Mucosa of stomach (tissue), 1 donor: ENCODE results near the gene PLEKHG3.

Source experiments
- H3K27me3 ChIP-seq: one replicate; pipeline ENCODE4 v1.7.0; 2013; ENCODE audit warnings: mild to moderate bottlenecking, low read length; ENCODE audit not compliant: control insufficient read depth, insufficient read depth
- H3K36me3 ChIP-seq: one replicate; pipeline ENCODE4 v1.7.0; 2013; ENCODE audit warnings: low read length; ENCODE audit not compliant: control insufficient read depth, insufficient read depth
- H3K4me1 ChIP-seq: one replicate; pipeline ENCODE4 v1.7.0; 2013; ENCODE audit warnings: mild to moderate bottlenecking, low read length; ENCODE audit not compliant: control insufficient read depth, insufficient read depth
- H3K4me3 ChIP-seq: one replicate; pipeline ENCODE4 v1.7.0; 2013; ENCODE audit warnings: low read length
- H3K9ac ChIP-seq: one replicate; pipeline ENCODE4 v1.7.0; 2013; ENCODE audit warnings: mild to moderate bottlenecking, low read length, moderate library complexity
- H3K9me3 ChIP-seq: one replicate; pipeline ENCODE4 v1.7.0; 2013; ENCODE audit warnings: mild to moderate bottlenecking, low read length, moderate library complexity; ENCODE audit not compliant: control insufficient read depth
- donor health status: Pancreatic carcinoma.

Gene PLEKHG3

DNA sequence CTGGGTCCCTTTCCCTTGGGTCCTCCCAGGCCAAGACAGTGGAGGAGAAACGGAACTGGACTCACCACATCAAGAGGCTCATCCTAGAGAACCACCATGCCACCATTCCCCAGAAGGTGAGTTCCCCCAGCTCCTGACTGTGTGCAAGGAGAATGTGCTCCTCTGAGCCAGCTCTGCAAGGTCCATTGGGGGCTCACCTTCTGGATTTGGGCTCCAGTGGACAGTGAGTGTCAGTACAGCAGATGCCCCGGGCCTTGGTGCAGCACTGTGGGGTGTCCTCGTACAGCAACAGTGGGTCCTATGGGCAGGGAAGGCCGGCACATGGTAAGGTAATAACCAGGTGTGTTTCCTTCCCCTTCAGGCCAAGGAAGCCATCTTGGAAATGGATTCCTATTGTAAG is 27.8 kb downstream of the PLEKHG3 start:
- H3K4me1 ChIP-seq, result peaks cover 16% of the 10 kb centered on the region
- no peak overlapping the region for H3K4me3 ChIP-seq
- no peaks in the 10 kb centered on the region for H3K9me3 ChIP-seq
- no peak overlapping the region for H3K9ac ChIP-seq
- peaks cover 20% of the 10 kb centered on the region for H3K36me3 ChIP-seq
- H3K27me3 ChIP-seq, result no peaks in the 10 kb centered on the region

DNA sequence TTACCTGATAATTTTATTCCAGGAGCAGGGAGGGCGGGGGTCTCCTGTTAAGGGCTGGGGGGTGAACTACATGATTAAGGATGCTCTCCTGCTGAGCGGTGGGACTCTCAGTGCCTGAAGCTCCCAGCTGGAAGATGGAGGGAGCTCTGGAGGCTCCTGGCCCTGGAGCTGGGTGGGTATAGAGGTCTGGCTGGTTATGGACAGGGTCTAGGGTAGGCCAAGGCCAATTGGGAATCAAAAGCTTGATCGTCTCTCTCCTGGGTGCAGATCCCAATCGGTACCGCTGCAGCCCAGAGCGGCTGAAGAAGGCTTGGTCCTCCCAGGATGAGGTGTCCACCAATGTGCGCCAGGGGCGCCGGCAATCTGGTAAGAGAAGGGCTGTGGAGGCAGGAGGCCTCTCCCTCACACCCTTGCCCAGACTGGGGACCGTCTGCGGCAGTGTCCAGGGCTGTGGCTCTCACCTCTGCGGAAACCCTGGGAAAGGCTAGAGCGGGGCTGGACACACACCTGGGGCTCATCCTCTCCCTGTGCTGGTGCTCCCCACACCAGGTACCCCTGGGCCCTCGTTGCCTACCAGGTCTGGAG is 28.4 kb downstream of the PLEKHG3 start:
- Histone ChIP-seq H3K4me3 (no peak overlapping the region), H3K27me3 (no peaks in the 10 kb centered on the region), H3K4me1 (peaks cover 17% of the 10 kb centered on the region), H3K9me3 (no peaks in the 10 kb centered on the region), H3K9ac (no peak overlapping the region), H3K36me3 (peaks cover 20% of the 10 kb centered on the region)

DNA sequence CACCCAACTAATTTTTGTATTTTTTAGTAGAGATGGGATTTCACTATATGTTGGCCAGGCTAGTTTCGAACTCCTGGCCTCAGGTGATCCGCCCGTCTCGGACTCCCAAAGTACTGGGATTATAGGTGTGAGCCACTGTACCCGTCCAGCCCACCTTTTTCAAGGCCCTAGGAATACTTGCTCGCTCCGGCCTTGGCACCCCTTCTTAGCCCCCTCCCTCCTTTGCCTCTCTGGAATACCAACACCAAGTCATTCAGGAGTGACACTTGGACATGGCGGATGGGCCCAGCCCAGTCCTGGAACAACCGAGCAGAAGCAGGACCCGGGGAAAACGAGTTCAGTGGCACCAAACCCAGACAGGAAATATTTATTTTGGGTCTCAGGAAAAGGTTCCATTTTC is 29.1 kb downstream of the PLEKHG3 start:
- Histone ChIP-seq H3K27me3 (no peaks in the 10 kb centered on the region), H3K9ac (no peak overlapping the region), H3K4me3 (no peak overlapping the region), H3K9me3 (no peaks in the 10 kb centered on the region), H3K36me3 (peaks cover 20% of the 10 kb centered on the region), H3K4me1 (peaks cover 17% of the 10 kb centered on the region)

DNA sequence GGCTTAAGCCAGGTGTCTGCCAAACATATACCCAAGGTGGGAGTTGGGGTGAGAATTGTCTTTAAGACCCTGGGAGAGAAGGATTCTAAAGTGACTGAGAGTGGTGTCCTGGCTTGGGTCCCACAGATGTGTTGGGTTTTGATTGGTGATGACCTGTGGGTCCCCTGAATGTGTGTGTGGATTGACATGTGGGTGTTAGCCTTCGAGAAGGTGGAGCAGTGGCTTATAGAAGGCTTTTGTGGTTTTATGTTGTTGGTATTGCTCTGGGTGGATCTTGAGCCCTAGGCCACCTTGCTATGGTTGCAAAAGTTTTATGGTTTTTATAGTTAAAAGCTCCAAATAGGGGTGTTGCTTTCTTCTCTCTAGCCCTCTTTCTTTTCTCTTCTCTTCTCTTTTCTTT is 29.7 kb downstream of the PLEKHG3 start:
- Histone ChIP-seq H3K9ac (no peak overlapping the region), H3K36me3 (peaks cover 14% of the 10 kb centered on the region), H3K4me1 (peaks cover 17% of the 10 kb centered on the region)

DNA sequence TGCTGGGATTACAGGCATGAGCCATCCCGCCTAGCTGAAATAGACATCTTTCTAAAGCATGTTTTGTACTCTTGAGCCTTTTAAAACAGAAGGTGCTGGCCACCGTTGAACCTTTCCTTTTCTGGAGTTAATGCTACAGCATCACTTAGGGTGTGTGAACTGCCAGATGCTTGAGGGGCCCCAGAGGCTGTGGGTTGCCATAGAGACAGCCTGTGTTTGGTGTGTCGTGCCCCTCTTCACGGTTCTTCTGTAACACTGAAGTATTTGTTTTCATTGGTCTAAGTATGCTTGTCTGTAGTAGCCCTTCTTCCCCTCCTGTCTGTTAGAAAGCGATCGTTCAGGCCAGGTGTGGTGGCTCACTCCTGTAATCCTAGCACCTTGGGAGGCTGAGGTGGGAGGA is 30.8 kb downstream of the PLEKHG3 start:
- H3K4me3 ChIP-seq, result no peak overlapping the region
- peaks cover 17% of the 10 kb centered on the region for H3K4me1 ChIP-seq
- peaks cover 9% of the 10 kb centered on the region for H3K36me3 ChIP-seq
- H3K9ac ChIP-seq, result no peak overlapping the region
- no peaks in the 10 kb centered on the region for H3K9me3 ChIP-seq
- no peaks in the 10 kb centered on the region for H3K27me3 ChIP-seq

More for the DNA sequence above, 29.7 kb downstream of the PLEKHG3 start:
- Histone ChIP-seq H3K27me3 (no peaks in the 10 kb centered on the region), H3K4me3 (no peak overlapping the region), H3K9me3 (no peaks in the 10 kb centered on the region)

DNA sequence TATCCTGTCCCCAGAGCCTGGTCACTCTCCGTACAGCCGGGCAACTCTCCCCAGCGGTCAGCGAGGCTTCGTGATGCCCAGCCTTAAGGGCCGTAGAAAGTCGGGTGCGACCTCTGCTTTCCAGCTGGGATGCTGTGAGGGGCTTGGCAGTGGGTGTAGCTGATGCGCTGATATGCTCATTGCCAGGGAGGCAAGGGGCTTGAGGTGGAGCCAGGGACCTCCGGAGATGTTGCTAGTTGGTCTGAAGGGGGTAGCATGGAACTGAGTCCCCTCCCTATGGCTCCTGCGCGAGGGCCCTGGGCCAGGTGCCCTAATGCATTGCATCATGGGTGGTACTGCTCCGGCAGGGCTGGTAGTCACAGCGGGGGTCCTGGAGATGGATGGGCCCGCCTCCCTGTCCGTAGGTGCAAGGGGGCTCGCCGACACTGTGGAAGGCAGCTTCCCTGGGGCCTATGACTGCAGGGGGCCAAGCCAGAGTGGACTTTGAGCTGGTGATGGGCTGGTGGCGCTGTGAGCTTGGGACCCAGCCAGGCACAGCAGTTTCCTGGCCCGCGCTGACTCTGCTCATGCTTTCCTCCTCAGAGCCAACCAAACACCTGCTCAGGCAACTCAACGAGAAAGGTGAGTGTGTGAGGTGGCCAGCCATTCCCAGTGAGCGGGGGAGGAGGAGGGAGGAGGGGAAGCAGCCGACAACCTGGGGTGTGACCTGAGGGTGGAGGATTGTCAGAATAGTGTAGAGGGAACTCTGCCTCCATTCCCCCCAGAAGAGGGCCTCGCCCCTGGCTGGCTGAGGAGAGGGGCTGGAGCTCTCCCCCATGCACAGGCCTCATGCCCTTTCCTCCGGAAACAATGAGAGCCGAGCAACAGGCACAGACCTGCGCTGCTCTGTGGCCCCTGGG is 32.3 kb downstream of the PLEKHG3 start:
- no peak overlapping the region for H3K4me3 ChIP-seq
- H3K36me3 ChIP-seq, result peaks cover 19% of the 10 kb centered on the region
- H3K9me3 ChIP-seq, result no peaks in the 10 kb centered on the region
- no peaks in the 10 kb centered on the region for H3K27me3 ChIP-seq
- H3K4me1 ChIP-seq, result peaks cover 17% of the 10 kb centered on the region
- peak overlapping the region; percentile 25 for H3K9ac ChIP-seq

DNA sequence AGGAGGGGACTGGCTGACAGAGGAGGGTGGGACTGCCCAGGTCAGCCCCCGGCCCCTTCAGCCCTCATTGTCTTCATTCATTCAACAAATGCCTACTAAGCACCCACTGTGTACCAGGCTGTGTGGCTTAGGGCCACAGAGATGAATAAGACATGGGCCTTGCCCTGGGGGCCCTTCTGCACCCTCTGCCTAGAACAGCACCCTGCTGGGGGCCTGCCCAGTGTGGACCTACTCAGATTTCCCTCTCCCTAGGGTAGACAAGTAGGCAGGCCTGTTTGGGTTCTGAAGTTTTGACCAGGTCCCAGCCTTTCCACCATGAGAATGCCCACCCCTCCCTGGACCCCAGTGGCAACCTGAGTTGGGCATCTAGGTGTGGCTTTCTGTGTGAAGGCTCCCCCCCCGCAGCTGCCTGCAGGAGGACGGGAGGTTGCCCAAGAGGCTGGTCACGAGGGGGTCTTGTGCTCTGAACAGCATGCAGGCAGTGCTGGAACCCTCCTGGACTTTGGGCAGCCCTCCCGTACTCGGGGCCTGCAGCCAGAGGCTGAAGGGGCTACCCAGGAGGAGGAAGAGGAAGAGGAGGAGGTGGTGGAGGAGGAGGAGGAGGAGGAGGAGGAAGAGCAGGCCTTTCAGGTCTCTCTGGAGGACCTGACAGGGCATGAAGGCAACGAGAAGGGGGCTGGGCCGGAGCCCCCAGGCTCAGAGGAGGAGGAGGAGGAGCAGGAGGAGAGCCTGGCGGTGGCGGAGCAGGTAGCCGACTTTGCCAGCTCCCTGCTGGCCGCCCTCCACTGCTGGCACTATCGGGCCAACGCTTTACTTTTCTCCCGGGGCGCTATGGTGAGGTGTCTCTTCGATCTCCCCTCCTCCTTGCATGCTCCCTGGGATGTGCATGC is 33.4 kb downstream of the PLEKHG3 start:
- peaks cover 17% of the 10 kb centered on the region for H3K4me1 ChIP-seq
- no peaks in the 10 kb centered on the region for H3K27me3 ChIP-seq
- H3K9ac ChIP-seq, result peak overlapping the region; percentile 2
- no peaks in the 10 kb centered on the region for H3K9me3 ChIP-seq
- no peak overlapping the region for H3K4me3 ChIP-seq
- H3K36me3 ChIP-seq, result peaks cover 13% of the 10 kb centered on the region

DNA sequence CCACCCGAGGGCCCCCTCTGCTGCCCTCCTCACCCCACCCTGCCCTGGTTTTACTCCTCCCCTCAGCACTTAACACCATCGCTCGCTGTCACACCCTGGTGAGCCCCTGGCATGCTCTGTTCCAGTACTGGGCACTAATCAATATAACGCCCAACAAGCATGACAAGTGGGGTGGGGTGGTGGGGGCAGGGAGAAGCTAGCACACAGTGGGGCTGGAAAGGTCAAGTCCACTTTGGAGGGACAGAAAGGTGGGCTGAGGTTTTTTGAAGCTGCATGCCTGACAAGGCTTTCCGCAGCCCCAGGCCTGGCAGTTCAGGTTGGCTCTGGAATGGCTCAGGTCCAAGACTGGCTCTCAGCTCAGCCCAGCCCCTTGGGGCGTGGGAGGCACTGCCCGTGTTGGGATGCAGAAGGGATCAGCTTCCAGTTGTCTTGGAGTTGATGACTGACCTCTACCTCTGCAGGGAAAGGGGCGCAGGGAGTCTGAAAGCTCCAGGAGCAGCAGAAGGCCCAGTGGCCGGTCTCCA is 34.1 kb downstream of the PLEKHG3 start:
- H3K36me3 ChIP-seq, result peaks cover 13% of the 10 kb centered on the region

DNA sequence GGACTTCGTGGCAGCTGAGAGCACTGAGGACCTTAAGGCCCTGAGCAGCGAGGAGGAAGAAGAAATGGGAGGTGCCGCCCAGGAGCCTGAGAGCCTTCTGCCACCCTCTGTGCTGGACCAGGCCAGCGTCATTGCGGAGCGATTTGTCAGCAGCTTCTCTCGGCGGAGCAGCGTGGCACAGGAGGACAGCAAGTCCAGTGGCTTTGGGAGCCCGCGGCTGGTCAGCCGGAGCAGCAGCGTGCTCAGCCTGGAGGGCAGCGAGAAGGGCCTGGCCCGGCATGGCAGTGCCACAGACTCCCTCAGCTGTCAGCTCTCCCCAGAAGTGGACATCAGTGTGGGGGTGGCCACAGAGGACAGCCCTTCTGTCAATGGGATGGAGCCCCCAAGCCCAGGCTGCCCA is 37.0 kb downstream of the PLEKHG3 start:
- Histone ChIP-seq H3K36me3 (peaks cover 13% of the 10 kb centered on the region), H3K9ac (no peak overlapping the region)

More for the DNA sequence above, 34.1 kb downstream of the PLEKHG3 start:
- Histone ChIP-seq H3K4me3 (no peak overlapping the region), H3K9ac (no peak overlapping the region), H3K9me3 (no peaks in the 10 kb centered on the region), H3K27me3 (no peaks in the 10 kb centered on the region), H3K4me1 (peaks cover 17% of the 10 kb centered on the region)

DNA sequence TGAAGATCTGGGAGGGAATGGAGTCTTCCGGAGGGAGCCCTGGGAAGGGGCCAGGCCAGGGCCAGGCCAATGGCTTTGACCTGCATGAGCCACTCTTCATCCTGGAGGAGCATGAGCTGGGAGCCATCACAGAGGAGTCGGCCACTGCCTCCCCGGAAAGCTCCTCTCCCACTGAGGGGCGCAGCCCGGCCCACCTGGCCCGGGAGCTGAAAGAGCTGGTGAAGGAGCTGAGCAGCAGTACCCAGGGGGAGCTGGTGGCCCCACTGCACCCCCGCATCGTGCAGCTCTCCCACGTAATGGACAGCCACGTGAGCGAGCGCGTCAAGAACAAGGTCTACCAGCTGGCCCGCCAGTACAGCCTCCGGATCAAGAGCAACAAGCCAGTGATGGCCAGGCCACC is 37.7 kb downstream of the PLEKHG3 start:
- H3K9ac ChIP-seq, result no peak overlapping the region
- no peaks in the 10 kb centered on the region for H3K9me3 ChIP-seq
- no peak overlapping the region for H3K4me3 ChIP-seq
- peaks cover 16% of the 10 kb centered on the region for H3K36me3 ChIP-seq
- no peaks in the 10 kb centered on the region for H3K27me3 ChIP-seq
- peaks cover 6% of the 10 kb centered on the region for H3K4me1 ChIP-seq

More for the DNA sequence above, 37.0 kb downstream of the PLEKHG3 start:
- no peak overlapping the region for H3K4me3 ChIP-seq
- H3K4me1 ChIP-seq, result peaks cover 14% of the 10 kb centered on the region
- no peaks in the 10 kb centered on the region for H3K27me3 ChIP-seq
- H3K9me3 ChIP-seq, result no peaks in the 10 kb centered on the region

DNA sequence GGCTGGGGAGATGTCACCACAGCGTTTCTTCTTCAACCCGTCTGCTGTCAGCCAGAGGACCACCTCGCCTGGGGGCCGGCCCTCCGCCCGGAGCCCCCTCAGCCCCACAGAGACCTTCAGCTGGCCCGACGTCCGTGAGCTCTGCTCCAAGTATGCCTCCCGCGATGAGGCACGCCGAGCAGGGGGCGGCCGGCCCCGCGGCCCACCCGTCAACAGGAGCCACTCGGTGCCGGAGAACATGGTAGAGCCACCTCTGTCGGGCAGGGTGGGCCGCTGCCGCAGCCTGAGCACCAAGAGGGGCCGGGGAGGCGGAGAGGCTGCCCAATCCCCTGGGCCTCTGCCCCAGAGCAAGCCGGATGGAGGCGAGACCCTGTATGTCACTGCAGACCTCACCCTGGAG is 38.8 kb downstream of the PLEKHG3 start:
- Histone ChIP-seq H3K4me3 (no peak overlapping the region), H3K9ac (no peak overlapping the region), H3K9me3 (no peaks in the 10 kb centered on the region), H3K4me1 (no peaks in the 10 kb centered on the region), H3K27me3 (no peaks in the 10 kb centered on the region), H3K36me3 (peaks cover 18% of the 10 kb centered on the region)
